ENCODE results near the gene SLC38A7. TPM values are rescaled to one million over a fixed set of nuclear protein-coding genes. Genes with fewer than 3 reads are reported as not detected.
A peak's percentile ranks its signal among the peaks of the same experiment; 100 is the strongest.
"Not testable (repeated sequence)": the region's sequence is repeated elsewhere in the genome, so short reads cannot be mapped to it uniquely, and the experiment has no call there.

SLC38A7 gene
- total RNA-seq, 1 experiment from 2014 or later, result 7.3 TPM

- Histone ChIP-seq H3K79me2 (ENCODE audit: low read length) (no peaks in the 10 kb centered on the region), H3K4me1 (ENCODE audit: insufficient read depth, low read length) (no peaks in the 10 kb centered on the region), H3K9me2 (replicated peaks; ENCODE audit: low read length) (no peaks in the 10 kb centered on the region), H3K27me3 (ENCODE audit: low read length) (no peaks in the 10 kb centered on the region), H3F3A (ENCODE audit: low read length, unreplicated experiment) (no peaks in the 10 kb centered on the region), H3K27ac (ENCODE audit: low read length) (no peak overlapping the region), H4K20me1 (ENCODE audit: low read length) (no peaks in the 10 kb centered on the region), H3K9ac (ENCODE audit: low read length) (no peak overlapping the region), H3K36me3 (ENCODE audit: low read depth, low read length) (no peaks in the 10 kb centered on the region), H3K4me3 (ENCODE audit: low read length) (no peak overlapping the region), H3K9me3 (ENCODE audit: low read length) (no peaks in the 10 kb centered on the region), H3K4me2 (ENCODE audit: low read length) (no peak overlapping the region), H2AFZ (ENCODE audit: low read length) (no peak overlapping the region)
- intact Hi-C loops (cut with micrococcal nuclease), result no loop called here
- TF ChIP-seq EZH2 (IDR thresholded peaks at IDR 0.05; ENCODE audit: low read length, unreplicated experiment), result no peak
- TF ChIP-seq, protein P1, sequence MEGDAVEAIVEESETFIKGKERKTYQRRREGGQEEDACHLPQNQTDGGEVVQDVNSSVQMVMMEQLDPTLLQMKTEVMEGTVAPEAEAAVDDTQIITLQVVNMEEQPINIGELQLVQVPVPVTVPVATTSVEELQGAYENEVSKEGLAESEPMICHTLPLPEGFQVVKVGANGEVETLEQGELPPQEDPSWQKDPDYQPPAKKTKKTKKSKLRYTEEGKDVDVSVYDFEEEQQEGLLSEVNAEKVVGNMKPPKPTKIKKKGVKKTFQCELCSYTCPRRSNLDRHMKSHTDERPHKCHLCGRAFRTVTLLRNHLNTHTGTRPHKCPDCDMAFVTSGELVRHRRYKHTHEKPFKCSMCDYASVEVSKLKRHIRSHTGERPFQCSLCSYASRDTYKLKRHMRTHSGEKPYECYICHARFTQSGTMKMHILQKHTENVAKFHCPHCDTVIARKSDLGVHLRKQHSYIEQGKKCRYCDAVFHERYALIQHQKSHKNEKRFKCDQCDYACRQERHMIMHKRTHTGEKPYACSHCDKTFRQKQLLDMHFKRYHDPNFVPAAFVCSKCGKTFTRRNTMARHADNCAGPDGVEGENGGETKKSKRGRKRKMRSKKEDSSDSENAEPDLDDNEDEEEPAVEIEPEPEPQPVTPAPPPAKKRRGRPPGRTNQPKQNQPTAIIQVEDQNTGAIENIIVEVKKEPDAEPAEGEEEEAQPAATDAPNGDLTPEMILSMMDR (conservative IDR thresholded peaks at IDR 0.05; ENCODE audit: low read depth, low read length), result no peak
- TF ChIP-seq EZH2phosphoT487 (IDR thresholded peaks at IDR 0.05; ENCODE audit: borderline replicate concordance, low read length), result no peak
- DNase-seq, result no peak
- CTCF ChIA-PET, result no interaction called here
- no peak for ATAC-seq
- POLR2A ChIA-PET (ENCODE audit: unreplicated experiment), result no interaction called here
- no TSS peak for BruUV-seq (replicated peaks)
Measured at GRCh38 chr16:58670177-58670576, 14.4 kb downstream of the SLC38A7 start.

- Histone ChIP-seq H3K79me2 (ENCODE audit: low read length) (no peaks in the 10 kb centered on the region), H4K20me1 (ENCODE audit: low read length) (no peaks in the 10 kb centered on the region), H2AFZ (ENCODE audit: low read length) (no peak overlapping the region), H3K4me1 (ENCODE audit: insufficient read depth, low read length) (no peaks in the 10 kb centered on the region), H3K4me2 (ENCODE audit: low read length) (no peak overlapping the region), H3K27me3 (ENCODE audit: low read length) (no peaks in the 10 kb centered on the region), H3K9me2 (replicated peaks; ENCODE audit: low read length) (no peaks in the 10 kb centered on the region), H3K9me3 (ENCODE audit: low read length) (no peaks in the 10 kb centered on the region), H3K4me3 (ENCODE audit: low read length) (no peak overlapping the region), H3K36me3 (ENCODE audit: low read depth, low read length) (no peaks in the 10 kb centered on the region), H3K27ac (ENCODE audit: low read length) (no peak overlapping the region), H3F3A (ENCODE audit: low read length, unreplicated experiment) (no peaks in the 10 kb centered on the region), H3K9ac (ENCODE audit: low read length) (no peak overlapping the region)
- CTCF ChIA-PET, result no interaction called here
- no peak for ATAC-seq
- TF ChIP-seq, protein P1 (conservative IDR thresholded peaks at IDR 0.05; ENCODE audit: low read depth, low read length), result no peak
- TF ChIP-seq EZH2 (IDR thresholded peaks at IDR 0.05; ENCODE audit: low read length, unreplicated experiment), result no peak
- TF ChIP-seq EZH2phosphoT487 (IDR thresholded peaks at IDR 0.05; ENCODE audit: borderline replicate concordance, low read length), result no peak
- no peak for DNase-seq
- POLR2A ChIA-PET (ENCODE audit: unreplicated experiment), result no interaction called here
- no TSS peak for BruUV-seq (replicated peaks)
- intact Hi-C loops (cut with micrococcal nuclease), result loop anchor here (10.0 kb wide), 1 partner anchor 330 kb away; no protein-coding TSS in a partner anchor
Measured at GRCh38 chr16:58665200-58665599, 19.4 kb downstream of the SLC38A7 start.

GRCh38 chr16:58661199-58661830 lies 23.3 kb downstream of the SLC38A7 start:
- Histone ChIP-seq H3F3A (ENCODE audit: low read length, unreplicated experiment) (no peaks in the 10 kb centered on the region), H3K4me1 (ENCODE audit: insufficient read depth, low read length) (no peaks in the 10 kb centered on the region), H3K79me2 (ENCODE audit: low read length) (no peaks in the 10 kb centered on the region), H3K4me2 (ENCODE audit: low read length) (no peak overlapping the region), H3K27me3 (ENCODE audit: low read length) (no peaks in the 10 kb centered on the region), H4K20me1 (ENCODE audit: low read length) (no peaks in the 10 kb centered on the region), H3K9me3 (ENCODE audit: low read length) (no peaks in the 10 kb centered on the region), H3K9me2 (replicated peaks; ENCODE audit: low read length) (no peaks in the 10 kb centered on the region), H3K27ac (ENCODE audit: low read length) (no peak overlapping the region), H3K36me3 (ENCODE audit: low read depth, low read length) (no peaks in the 10 kb centered on the region), H3K4me3 (ENCODE audit: low read length) (no peak overlapping the region), H3K9ac (ENCODE audit: low read length) (no peak overlapping the region), H2AFZ (ENCODE audit: low read length) (no peak overlapping the region)
- CTCF ChIA-PET, result interaction anchor here (0.6 to 1.0 kb wide), 11 partner anchors 23 to 676 kb away, joined by 3 to 20 read pairs (median 5); partner anchors contain the start of genes NDRG4 and SLC38A7
- BruUV-seq (replicated peaks), result no TSS peak
- ATAC-seq (peak; percentile 99), DNase-seq (peak; percentile 85)
- intact Hi-C loops (cut with micrococcal nuclease), result loop anchor here (1.0 to 10.0 kb wide), 2 partner anchors 149 to 327 kb away; no protein-coding TSS in a partner anchor
- POLR2A ChIA-PET (ENCODE audit: unreplicated experiment), result no interaction called here
- TF ChIP-seq EZH2phosphoT487 (IDR thresholded peaks at IDR 0.05; ENCODE audit: borderline replicate concordance, low read length) (no peak), EZH2 (IDR thresholded peaks at IDR 0.05; ENCODE audit: low read length, unreplicated experiment) (no peak)
- TF ChIP-seq, protein P1 (conservative IDR thresholded peaks at IDR 0.05; ENCODE audit: low read depth, low read length), result peak; percentile 74

DNA sequence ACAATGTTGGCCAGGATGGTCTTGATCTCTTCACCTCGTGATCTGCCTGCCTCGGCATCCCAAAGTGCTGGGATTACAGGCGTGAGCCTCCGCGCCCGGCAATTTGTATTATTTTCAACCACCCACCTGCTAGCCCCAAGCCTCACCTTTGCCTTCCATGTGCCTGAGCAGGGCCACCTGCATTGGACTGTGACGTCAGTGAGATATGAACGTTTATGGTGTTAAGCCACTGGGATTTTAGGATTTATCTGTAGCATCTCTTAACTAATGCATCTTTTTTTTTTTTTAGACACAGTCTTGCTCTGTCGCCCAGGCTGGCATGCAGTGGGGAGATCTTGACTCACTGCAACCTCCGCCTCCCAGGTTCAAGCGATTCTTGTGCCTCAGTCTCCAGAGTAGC lies 24.7 kb downstream of the SLC38A7 start:
- intact Hi-C loops (cut with micrococcal nuclease), result loop anchor here (10.0 kb wide), 1 partner anchor 325 kb away; no protein-coding TSS in a partner anchor
- POLR2A ChIA-PET (ENCODE audit: unreplicated experiment); BruUV-seq (replicated peaks); H3K4me3 ChIP-seq (ENCODE audit: low read length); H3K36me3 ChIP-seq (ENCODE audit: low read depth, low read length); H3K9ac ChIP-seq (ENCODE audit: low read length); ATAC-seq; H3K27me3 ChIP-seq (ENCODE audit: low read length); H3K4me1 ChIP-seq (ENCODE audit: insufficient read depth, low read length); H3K4me2 ChIP-seq (ENCODE audit: low read length); H3K9me3 ChIP-seq (ENCODE audit: low read length); CTCF ChIA-PET; H2AFZ ChIP-seq (ENCODE audit: low read length); DNase-seq; H3F3A ChIP-seq (ENCODE audit: low read length, unreplicated experiment); H3K27ac ChIP-seq (ENCODE audit: low read length); H4K20me1 ChIP-seq (ENCODE audit: low read length); H3K79me2 ChIP-seq (ENCODE audit: low read length); H3K9me2 ChIP-seq (replicated peaks; ENCODE audit: low read length): not testable (repeated sequence)
